Activated T-cell treated with anti-CD3 and anti-CD28 coated beads, Interleukin-2, amount 50 U/mL, for 1 hour (primary cell): ENCODE results near the gene CYP51A1.
"Not testable (repeated sequence)": the region's sequence is repeated elsewhere in the genome, so short reads cannot be mapped to it uniquely, and the experiment has no call there.

Source experiments
- DNase-seq: peaks from one replicate; pipeline ENCODE4 v3.0.0-alpha.2; 2020

Gene CYP51A1

GRCh38 chr7:92121681-92122080 lies 12.6 kb downstream of the CYP51A1 start:
- no peak for DNase-seq

- DNase-seq = no peak
Observed at GRCh38 chr7:92119213-92119759, 15.0 kb downstream of the CYP51A1 start.

DNA sequence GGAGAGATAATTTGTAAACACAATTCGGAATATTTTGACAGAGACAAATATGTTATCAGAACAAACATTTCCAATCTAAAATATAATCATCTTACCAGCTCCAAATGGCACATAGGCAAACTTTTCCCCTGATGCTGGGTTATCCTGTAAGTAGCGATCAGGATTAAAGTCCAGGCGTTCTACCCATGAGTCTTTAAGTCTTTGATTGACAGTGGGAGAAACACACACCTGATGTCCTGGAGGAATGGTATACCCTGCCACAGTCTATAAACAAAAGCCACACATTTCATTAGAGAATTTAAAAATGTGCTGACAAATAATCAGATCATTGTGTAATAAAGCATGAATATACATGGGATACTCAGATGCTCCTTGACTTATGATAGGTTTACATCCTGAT lies 17.3 kb downstream of the CYP51A1 start:
- no peak for DNase-seq

DNA sequence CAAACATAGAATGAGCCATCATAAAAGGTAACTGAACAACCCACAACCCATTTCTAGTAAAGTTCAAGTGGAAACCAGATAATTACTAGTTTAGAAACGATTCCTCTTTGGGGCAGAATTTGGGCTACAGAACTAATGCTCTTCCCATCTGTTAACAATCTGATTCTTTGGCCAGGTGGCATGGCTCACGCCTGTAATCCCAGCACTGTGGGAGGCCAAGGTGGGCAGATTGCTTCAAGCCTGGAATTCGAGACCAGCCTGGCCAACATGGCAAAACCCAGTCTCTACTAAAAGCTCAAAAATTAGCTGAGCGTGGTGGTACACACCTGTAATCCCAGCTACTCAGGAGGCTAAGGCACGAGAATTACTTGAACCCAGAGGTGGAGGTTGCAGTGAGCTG lies 18.5 kb downstream of the CYP51A1 start:
- DNase-seq = no peak

DNA sequence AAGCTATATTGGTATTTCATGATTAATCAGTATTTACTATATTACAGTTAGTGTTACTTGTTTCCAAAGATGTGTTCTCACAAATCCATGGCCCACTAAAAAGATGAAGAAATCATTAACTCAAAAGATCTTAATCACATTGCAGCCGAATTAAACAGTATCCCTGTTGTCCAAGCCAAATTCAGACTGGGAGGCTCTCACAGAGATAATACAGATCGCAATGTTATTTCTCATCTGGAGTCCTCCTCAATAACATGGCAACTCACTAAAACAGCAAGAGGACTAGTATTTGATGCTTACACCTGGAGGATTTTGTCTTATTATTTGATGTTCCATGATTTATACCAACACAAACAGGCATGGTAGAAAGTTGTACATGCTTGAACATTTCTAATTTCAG lies 23.4 kb downstream of the CYP51A1 start:
- no peak for DNase-seq

DNA sequence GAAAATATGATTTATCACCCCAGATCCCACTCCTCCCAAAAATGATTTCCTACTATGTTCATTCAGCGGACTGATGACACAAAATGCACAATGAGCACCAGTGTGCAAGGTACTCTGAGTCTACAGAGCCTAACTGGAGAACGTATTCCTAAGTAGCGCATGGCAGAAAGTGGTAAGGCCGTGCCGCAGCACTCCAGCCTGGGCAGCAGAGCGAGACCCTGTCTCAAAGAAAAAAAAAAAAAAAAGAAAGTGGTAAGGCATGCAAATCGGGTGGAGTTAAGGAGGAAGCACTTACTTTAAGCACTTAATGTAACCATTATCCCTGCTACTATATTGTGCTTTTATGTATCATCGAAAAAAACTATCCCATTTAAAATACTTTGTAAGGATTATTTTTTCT lies 25.5 kb downstream of the CYP51A1 start:
- DNase-seq = no peak

DNA sequence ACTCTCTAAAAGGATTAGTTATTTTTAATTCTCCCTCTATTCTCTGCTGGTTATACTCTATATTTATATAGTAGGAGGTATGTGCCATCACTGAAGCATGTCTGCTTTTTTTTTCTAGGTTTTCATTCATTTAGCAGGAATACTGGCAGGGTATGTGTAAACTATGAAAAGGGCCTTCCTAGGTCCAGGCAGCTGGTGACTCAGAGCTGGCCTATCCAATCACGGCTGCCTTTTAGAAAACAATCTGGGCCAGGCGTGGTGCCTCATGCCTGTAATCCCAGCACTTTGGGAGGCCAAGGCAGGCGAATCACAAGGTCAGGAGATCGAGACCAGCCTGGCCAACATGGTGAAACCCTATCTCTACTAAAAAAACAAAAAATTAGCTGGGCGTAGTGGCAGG lies 31.4 kb downstream of the CYP51A1 start:
- DNase-seq = not testable (repeated sequence)

DNA sequence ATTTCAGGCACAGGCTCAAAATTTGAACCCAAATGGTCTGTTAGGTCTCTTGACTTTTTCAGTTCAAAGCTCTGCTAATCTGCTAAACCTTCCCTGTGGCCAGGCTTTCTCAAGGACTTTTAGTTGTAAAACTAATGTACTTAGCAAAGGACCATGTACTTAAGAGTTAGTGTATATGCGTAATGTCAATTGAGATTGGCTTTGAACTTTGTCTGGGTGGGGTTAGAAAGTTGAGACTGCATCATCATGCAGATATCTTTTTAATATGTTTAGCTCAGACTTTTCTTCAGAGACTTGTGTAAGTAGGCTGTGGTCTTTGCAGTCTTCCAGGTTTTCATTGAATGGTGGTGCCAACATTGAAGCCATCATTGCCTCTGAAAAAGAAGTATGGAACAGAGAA lies 33.7 kb downstream of the CYP51A1 start:
- no peak for DNase-seq

GRCh38 chr7:92095380-92095779 lies 38.9 kb downstream of the CYP51A1 start:
- no peak for DNase-seq

DNA sequence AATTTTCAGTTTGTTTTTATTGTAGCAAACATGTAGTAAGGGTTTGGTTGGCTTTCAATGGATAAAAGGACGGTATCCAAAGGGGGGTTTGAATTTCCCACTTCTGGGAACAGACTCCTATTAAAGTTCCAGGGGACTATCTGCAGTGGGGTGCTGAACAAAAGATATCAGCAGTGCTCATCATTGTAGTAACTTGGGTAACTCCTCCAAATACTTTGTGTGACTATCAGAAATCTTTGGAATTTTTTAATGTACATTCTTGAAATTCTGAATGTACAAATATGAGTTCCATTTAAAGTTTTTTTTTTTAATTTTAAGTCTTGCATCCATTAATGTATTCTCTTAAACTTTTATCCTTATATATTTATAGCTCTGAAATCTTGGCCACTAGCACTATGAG lies 42.1 kb downstream of the CYP51A1 start:
- DNase-seq = no peak

GRCh38 chr7:92088266-92088665 lies 46.0 kb downstream of the CYP51A1 start:
- DNase-seq = no peak

DNA sequence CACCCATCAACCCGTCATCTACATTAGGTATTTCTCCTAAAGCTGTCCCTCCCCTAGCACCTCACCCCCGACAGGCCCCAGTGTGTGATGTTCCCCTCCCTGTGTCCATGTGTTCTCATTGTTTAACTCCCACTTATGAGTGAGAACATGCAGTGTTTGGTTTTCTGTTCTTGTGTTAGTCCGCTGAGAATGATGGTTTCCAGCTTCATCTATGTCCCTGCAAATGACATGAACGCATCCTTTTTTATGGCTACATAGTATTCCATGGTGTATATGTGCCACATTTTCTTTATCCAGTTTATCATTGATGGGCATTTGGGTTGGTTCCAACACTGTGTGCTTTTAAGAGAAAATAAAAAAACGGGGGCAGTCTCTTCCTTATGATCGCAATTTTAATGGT lies 50.4 kb downstream of the CYP51A1 start:
- DNase-seq = not testable (repeated sequence)

DNA sequence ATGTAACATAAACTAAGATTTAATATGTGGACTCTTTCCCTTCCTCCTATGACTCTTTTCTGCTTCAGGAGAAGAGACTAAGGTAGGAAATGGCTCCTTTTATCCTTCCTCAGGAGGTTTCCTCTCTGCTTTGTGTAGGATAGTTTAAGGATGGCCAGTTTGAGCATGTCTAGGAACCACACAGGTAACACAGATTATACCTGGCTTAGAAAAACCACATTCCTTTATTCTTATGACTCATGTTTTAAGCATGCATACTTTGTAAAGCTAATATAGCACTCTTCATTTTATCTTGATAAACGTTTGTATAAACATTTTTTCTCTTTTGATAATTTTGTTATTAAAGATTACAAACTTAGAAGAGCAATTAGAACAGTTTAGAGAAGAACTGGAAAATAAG lies 57.8 kb downstream of the CYP51A1 start:
- DNase-seq = no peak

GRCh38 chr7:92075455-92076158 lies 58.7 kb downstream of the CYP51A1 start:
- no peak for DNase-seq

DNA sequence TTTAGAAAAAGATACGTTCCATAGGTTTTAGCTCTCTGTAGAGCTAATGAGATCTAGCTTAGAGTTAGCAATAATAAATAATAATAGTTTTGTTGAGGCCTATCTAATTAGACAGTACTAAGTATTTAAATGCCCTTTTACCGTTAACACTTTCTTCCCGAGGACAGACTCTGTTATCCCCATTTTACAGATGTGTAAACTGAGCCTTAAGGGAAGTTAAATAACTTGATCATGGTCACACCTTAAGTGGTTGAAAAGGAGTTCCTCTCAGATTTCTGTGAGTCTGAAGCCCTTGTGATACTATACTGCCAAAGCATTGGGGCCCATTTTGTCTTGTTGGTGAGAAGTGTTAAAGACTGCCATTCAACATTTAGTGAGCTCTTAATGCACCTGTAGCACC lies 61.6 kb downstream of the CYP51A1 start:
- DNase-seq = no peak

- no peak for DNase-seq
Observed at GRCh38 chr7:92072121-92072520, 62.2 kb downstream of the CYP51A1 start.

DNA sequence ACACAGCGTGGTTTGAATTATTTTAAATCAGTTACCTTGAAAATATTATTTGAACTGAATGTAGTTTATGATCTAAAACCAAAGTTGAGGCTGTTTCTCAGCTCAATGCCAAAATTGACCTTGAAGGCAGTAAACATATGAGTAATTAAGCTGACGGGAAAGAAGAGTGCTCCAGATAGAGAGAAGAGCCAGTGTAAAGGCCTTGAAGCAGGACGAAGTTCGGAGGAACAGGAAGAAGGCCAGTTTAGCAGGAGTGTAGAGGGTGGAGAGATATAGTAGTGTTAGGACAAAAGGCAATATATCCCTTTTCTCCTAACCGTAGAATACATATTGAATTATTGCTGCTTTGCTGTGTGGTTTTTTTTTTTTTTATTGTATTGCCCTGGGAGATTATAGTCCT lies 63.2 kb downstream of the CYP51A1 start:
- DNase-seq = no peak

GRCh38 chr7:92064438-92065029 lies 69.7 kb downstream of the CYP51A1 start:
- no peak for DNase-seq
